Fibroblast of pulmonary artery (primary cell): ENCODE results near the gene CREB5.

Source experiments
- DNase-seq: peaks from one replicate; pipeline ENCODE4 v3.0.0-alpha.2; 2010; ENCODE audit warnings: low read depth
- H3K4me3 ChIP-seq: replicated peaks from 2 replicates; pipeline ENCODE4 v1.5.1; 2011; ENCODE audit warnings: low read depth, mild to moderate bottlenecking, control low read depth, low read length, moderate library complexity
- CTCF ChIP-seq: IDR thresholded peaks from 2 replicates; pipeline ENCODE4 v1.5.1; 2011; ENCODE audit warnings: mild to moderate bottlenecking, control low read depth, low read length, inconsistent platforms; ENCODE audit errors: missing control alignments

Gene CREB5

GRCh38 chr7:28850699-28851098 lies 438.4 kb downstream of the CREB5 start:
- no peak for DNase-seq
- TF ChIP-seq CTCF, result no peak

GRCh38 chr7:28853150-28853549 lies 440.8 kb downstream of the CREB5 start:
- no peak for DNase-seq
- no peak for TF ChIP-seq CTCF
- no peak overlapping the region for H3K4me3 ChIP-seq

More at GRCh38 chr7:28850699-28851098, 438.4 kb downstream of the CREB5 start:
- no peak overlapping the region for H3K4me3 ChIP-seq

DNA sequence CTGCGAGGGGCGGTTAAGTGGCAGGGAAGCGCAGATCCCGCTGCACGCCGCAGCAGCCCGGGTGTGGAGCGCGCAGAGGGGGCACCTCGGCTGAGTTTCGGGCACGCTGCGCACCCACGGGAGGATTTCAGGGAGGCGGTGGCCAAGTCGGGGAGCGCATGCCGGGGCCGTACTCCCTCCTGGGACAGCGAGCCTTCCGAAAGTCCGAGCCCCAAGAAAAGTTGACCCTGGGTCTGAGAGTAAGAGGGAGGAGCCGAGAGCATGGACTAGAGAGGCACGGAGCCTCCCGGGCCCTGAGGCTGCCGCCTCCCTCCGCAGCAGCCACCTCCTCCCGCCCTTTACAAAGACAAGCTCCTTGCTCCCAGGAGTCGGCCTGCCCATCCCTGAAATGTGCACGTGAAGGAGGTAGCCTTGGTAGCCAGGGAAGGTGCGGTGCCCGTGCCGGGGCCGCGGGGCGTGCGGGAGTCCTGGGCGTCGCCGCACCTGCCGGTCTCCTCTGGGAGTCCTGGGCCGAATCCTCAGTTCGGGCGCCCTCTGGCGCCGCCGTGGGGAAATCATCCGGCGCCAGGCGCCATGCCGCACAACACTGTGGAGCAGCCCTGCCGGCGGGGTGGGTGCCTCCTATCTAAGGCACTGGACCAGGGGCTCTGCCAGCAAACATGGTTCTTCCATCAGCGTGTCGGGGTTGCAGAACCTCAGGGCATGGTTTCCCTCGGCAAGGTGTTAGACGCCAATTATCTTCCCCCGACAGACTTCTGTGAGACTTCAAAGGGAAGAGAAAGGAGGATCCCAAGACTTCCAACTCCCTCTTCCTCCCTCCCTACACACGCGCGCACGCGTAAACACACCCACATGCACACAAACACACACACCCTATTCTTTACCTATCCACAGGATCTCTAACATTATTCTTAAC lies 441.8 kb downstream of the CREB5 start:
- peak overlapping the region; percentile 50 for H3K4me3 ChIP-seq
- peak; percentile 57 for DNase-seq
- TF ChIP-seq CTCF, result peak; percentile 76

DNA sequence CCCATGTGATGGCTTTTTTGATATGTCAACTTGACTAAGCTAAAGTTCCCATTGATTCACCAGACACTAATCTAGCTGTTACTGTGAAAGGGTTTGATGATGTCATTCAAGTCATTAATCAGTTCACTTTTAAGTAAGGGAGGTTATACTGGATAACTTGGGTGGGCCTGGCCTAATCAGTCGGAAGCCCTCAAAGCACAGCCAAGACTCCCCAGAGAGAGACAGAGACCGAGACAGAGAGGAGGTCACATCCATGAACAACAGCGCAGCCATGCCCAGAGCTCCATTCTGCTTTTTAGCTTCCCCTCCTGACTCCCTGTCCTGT lies 442.4 kb downstream of the CREB5 start:
- H3K4me3 ChIP-seq, result no peak overlapping the region
- DNase-seq, result no peak
- no peak for TF ChIP-seq CTCF

DNA sequence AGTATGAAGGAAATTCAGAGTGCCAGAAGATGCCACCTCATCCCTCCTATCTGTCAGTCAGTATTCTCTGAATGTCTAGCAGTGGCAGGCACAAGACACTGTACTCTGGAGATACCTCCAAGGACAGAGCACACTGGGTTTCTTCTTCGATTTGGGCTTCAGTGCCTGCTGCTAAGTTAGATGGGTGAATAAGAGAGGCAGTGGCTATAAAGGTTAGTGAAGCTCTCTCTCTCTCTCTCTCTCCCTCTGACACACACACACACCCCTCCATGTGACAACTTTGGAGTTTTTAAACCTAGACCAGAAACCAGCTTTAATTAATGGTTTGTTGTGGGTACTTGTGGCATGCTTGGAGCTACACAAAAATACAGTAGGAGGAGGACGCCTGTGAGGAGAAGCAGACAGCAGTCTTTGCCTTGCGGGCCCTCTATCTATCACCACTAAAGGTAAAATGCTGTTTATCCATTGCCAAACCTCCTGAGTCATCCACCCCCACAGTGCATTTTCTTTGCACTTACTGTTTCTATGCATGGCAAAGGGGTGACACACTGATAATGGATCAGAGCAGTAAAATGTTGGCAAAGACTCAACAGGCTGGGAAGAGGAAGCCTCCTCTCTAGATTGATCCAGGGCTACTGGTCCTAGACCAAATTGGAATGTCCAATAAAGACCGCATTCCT lies 443.4 kb downstream of the CREB5 start:
- no peak for TF ChIP-seq CTCF
- no peak overlapping the region for H3K4me3 ChIP-seq
- DNase-seq, result peak; percentile 80

DNA sequence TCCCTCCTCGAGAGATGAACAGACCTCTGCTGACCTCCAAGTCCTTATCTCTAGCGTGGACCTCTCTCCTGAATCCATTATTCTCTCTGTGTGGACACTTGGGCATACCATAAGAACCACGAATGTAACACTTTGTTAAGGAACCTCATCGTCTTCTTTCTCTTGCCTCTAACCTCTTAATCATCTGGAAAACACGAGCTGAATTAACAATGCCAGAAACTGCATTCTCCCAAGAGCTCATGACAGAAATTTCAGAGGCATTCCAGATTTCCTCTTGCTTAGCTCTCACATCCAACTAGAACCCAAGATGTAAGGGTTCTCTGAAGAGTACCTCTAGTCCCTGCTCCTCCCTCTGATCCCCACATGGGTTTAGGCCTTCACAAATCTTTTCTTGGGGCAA lies 444.3 kb downstream of the CREB5 start:
- no peak for TF ChIP-seq CTCF
- no peak overlapping the region for H3K4me3 ChIP-seq
- no peak for DNase-seq

DNA sequence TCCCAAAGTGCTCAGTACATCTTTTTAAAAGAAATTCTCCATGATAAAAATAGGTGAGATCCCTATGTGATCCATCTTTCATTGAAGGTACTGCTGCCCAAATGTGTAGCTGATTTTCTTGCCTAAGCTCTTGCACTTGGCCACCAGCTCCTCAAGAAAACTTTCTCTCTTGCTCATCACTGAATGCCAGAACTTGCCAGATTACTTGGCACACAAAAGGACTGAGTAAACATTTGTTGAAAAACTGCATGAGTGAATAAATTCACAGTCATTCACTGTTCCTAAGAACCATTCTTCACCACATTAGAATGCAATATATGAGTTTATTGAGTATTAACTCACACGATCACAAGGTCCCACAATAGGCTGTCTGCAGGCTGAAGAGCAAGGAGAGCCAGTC lies 445.9 kb downstream of the CREB5 start:
- DNase-seq, result peak; percentile 20
- TF ChIP-seq CTCF, result no peak
- H3K4me3 ChIP-seq, result no peak overlapping the region
